H1 (cell line): ENCODE data around the gene PDE4D. TPM values are rescaled to one million over a fixed set of nuclear protein-coding genes. Genes with fewer than 3 reads are reported as not detected.

Experiments
- CTCF ChIA-PET: fragments of 300-600 bp; sonication (Branson Sonifier 250); formaldehyde crosslinking; loops from one replicate; lab custom pipeline; 2021; ENCODE audit not compliant: partially characterized antibody; lab: Charles Lee
- POLR2A ChIA-PET: fragments of 300-600 bp; sonication (Branson Sonifier 250); formaldehyde crosslinking; loops from one replicate; lab custom pipeline; 2021; ENCODE audit warnings: inconsistent platforms; ENCODE audit not compliant: partially characterized antibody; lab: Charles Lee
- DNase-seq, 2 experiments: peaks; one replicate each; pipeline versions ENCODE4 v3.0.0 to v3.0.0-alpha.2; 2010 to 2022; ENCODE audit warnings: low spot score in 2 of 2, low read depth in 1 of 2, mixed read lengths in 1 of 2
- FAIRE-seq: peaks from 2 replicates; lab custom pipeline; 2011; peaks lifted over from hg19 to GRCh38; lab: Jason Lieb, UNC
- H2AFZ ChIP-seq: 2 replicates; pipeline ENCODE4 v1.8.1; 2012; ENCODE audit warnings: low read length, inconsistent platforms
- H2AK5ac ChIP-seq: 2 replicates; pipeline ENCODE4 v1.6.1; 2013; ENCODE audit warnings: low read depth, low read length
- H2BK120ac ChIP-seq: replicated peaks from 2 replicates; pipeline ENCODE3; 2013; ENCODE audit warnings: low read depth, low read length, inconsistent platforms
- H2BK12ac ChIP-seq: 2 replicates; pipeline ENCODE4 v1.6.1; 2013; ENCODE audit warnings: low read depth, low read length
- H2BK15ac ChIP-seq: 2 replicates; pipeline ENCODE4 v1.6.1; 2013; ENCODE audit warnings: low read length
- H2BK20ac ChIP-seq: 2 replicates; pipeline ENCODE4 v1.6.1; 2013; ENCODE audit warnings: low read length
- H2BK5ac ChIP-seq: 2 replicates; pipeline ENCODE4 v1.6.1; 2013; ENCODE audit warnings: low read depth, low read length
- H3K14ac ChIP-seq: 2 replicates; pipeline ENCODE4 v1.6.1; 2013; ENCODE audit warnings: inconsistent platforms; ENCODE audit not compliant: insufficient read length
- H3K18ac ChIP-seq: 2 replicates; pipeline ENCODE4 v1.6.1; 2013; ENCODE audit warnings: low read length; ENCODE audit errors: extremely low read depth
- H3K23ac ChIP-seq: 2 replicates; pipeline ENCODE4 v1.6.1; 2013; ENCODE audit warnings: inconsistent platforms; ENCODE audit not compliant: insufficient read length
- H3K23me2 ChIP-seq: 2 replicates; pipeline ENCODE4 v1.6.1; 2013; ENCODE audit warnings: low read depth, low read length
- H3K27ac ChIP-seq: 2 replicates; pipeline ENCODE4 v1.6.1; 2011; ENCODE audit warnings: low read depth, low read length, inconsistent platforms
- H3K27me3 ChIP-seq, 4 experiments: replicated peaks in 1 of 4; 1 replicate in 1 of 4; 2 replicates in 3 of 4; pipeline versions ENCODE4 v1.6.1 to v1.8.1; 2011 to 2013; ENCODE audit warnings: low read length in 3 of 4, mild to moderate bottlenecking in 3 of 4, inconsistent platforms in 2 of 4, mixed read lengths in 2 of 4, moderate library complexity in 1 of 4; ENCODE audit not compliant: control insufficient read depth in 3 of 4, insufficient read depth in 3 of 4; ENCODE audit errors: extremely low read depth in 1 of 4
- H3K36me3 ChIP-seq, 4 experiments: 2 replicates each; pipeline versions ENCODE4 v1.6.1 to v1.8.1; 2011 to 2013; ENCODE audit warnings: mild to moderate bottlenecking in 4 of 4, low read length in 3 of 4, moderate library complexity in 2 of 4, control low read depth in 1 of 4, inconsistent platforms in 1 of 4; ENCODE audit not compliant: insufficient read depth in 4 of 4, control insufficient read depth in 2 of 4
- H3K4ac ChIP-seq: replicated peaks from 2 replicates; pipeline ENCODE3; 2013; ENCODE audit warnings: low read length, low read depth, mixed read lengths, inconsistent platforms; ENCODE audit not compliant: insufficient read length
- H3K4me1 ChIP-seq, 4 experiments: replicated peaks in 1 of 4; 1 replicate in 1 of 4; 2 replicates in 3 of 4; pipeline versions ENCODE4 v1.6.1 to v1.8.1; 2011 to 2013; ENCODE audit warnings: low read length in 3 of 4, inconsistent platforms in 2 of 4, mixed read lengths in 1 of 4; ENCODE audit not compliant: insufficient read depth in 4 of 4, control insufficient read depth in 3 of 4
- H3K4me2 ChIP-seq, 2 experiments: 2 replicates each; pipeline versions ENCODE4 v1.6.1 to v1.8.1; 2011 to 2013; ENCODE audit warnings: low read depth in 2 of 2, low read length in 2 of 2, control low read depth in 1 of 2, inconsistent platforms in 1 of 2, mild to moderate bottlenecking in 1 of 2; ENCODE audit not compliant: insufficient read depth in 1 of 2
- H3K4me3 ChIP-seq, 4 experiments: fragments of 200-600, 300-600 bp in 1 of 4; sonication (generic), shearing (Covaris generic), sonication (Bioruptor Twin) in 1 of 4; 2 replicates each; pipeline versions ENCODE4 v1.5.1 to v1.8.1; 2011 to 2016; ENCODE audit warnings: low read length in 4 of 4, low read depth in 3 of 4, control low read depth in 2 of 4, inconsistent platforms in 2 of 4, mild to moderate bottlenecking in 2 of 4, mixed read lengths in 1 of 4, moderate library complexity in 1 of 4; ENCODE audit not compliant: insufficient read depth in 2 of 4; ENCODE audit errors: extremely low read depth in 1 of 4
- H3K56ac ChIP-seq: replicated peaks from 2 replicates; pipeline ENCODE3; 2013; ENCODE audit warnings: low read depth, mild to moderate bottlenecking, mixed read lengths, low read length, inconsistent platforms; ENCODE audit not compliant: insufficient read length
- H3K79me1 ChIP-seq: 2 replicates; pipeline ENCODE4 v1.6.1; 2013; ENCODE audit warnings: low read depth, low read length, control low read depth
- H3K79me2 ChIP-seq, 2 experiments: 2 replicates each; pipeline versions ENCODE4 v1.6.1 to v1.8.1; 2012 to 2013; ENCODE audit warnings: low read length in 2 of 2, mild to moderate bottlenecking in 2 of 2, inconsistent platforms in 1 of 2; ENCODE audit not compliant: insufficient read depth in 2 of 2, control insufficient read depth in 1 of 2
- H3K9ac ChIP-seq, 4 experiments: replicated peaks in 1 of 4; 1 replicate in 1 of 4; 2 replicates in 3 of 4; pipeline versions ENCODE4 v1.6.1 to v1.8.1; 2011 to 2013; ENCODE audit warnings: low read depth in 3 of 4, low read length in 3 of 4, control low read depth in 2 of 4, mild to moderate bottlenecking in 2 of 4, moderate library complexity in 2 of 4, inconsistent platforms in 1 of 4; ENCODE audit errors: extremely low read depth in 1 of 4
- H3K9me3 ChIP-seq, 2 experiments: 2 replicates each; pipeline versions ENCODE4 v1.6.1 to v1.8.1; 2012 to 2013; ENCODE audit warnings: mild to moderate bottlenecking in 2 of 2, moderate library complexity in 2 of 2, control low read depth in 1 of 2, inconsistent platforms in 1 of 2, low read depth in 1 of 2, low read length in 1 of 2, mixed read lengths in 1 of 2; ENCODE audit not compliant: insufficient read depth in 2 of 2
- H4K20me1 ChIP-seq, 2 experiments: replicated peaks in 1 of 2; 2 replicates each; pipeline versions ENCODE3 to v1.8.1; 2011 to 2013; ENCODE audit warnings: inconsistent platforms in 2 of 2, low read length in 2 of 2, mild to moderate bottlenecking in 1 of 2; ENCODE audit not compliant: insufficient read depth in 2 of 2, control insufficient read depth in 1 of 2
- H4K5ac ChIP-seq: 2 replicates; pipeline ENCODE4 v1.6.1; 2013; ENCODE audit warnings: low read length, low read depth, mixed read lengths, inconsistent platforms; ENCODE audit not compliant: insufficient read length
- H4K8ac ChIP-seq: 2 replicates; pipeline ENCODE4 v1.8.0; 2013; ENCODE audit warnings: mild to moderate bottlenecking, moderate library complexity, low read length, inconsistent platforms; ENCODE audit not compliant: insufficient read depth; ENCODE audit errors: extremely low read depth
- H4K91ac ChIP-seq: replicated peaks from 2 replicates; pipeline ENCODE3; 2013; ENCODE audit warnings: low read length, mixed read lengths, inconsistent platforms; ENCODE audit not compliant: insufficient read length
- ASH2L ChIP-seq: fragments of 200-600, 300-600 bp; sonication (generic); IDR thresholded peaks from one replicate; pipeline ENCODE4 v1.7.1; 2017; ENCODE audit warnings: low read length
- CEBPB ChIP-seq: IDR thresholded peaks from 2 replicates; pipeline ENCODE4 v1.6.1; 2012; ENCODE audit warnings: low read depth, low read length
- CHD2 ChIP-seq: IDR thresholded peaks from 2 replicates; pipeline ENCODE4 v1.6.1; 2012; ENCODE audit warnings: low read length, improper control_type of control experiment
- CREB1 ChIP-seq: IDR thresholded peaks from 2 replicates; pipeline ENCODE4 v1.6.1; 2012; ENCODE audit warnings: inconsistent platforms
- EP300 ChIP-seq, 2 experiments: IDR thresholded peaks; 1 replicate in 1 of 2; 2 replicates in 1 of 2; pipeline ENCODE4 v1.6.1; 2011 to 2012; ENCODE audit warnings: low read depth in 2 of 2, low read length in 2 of 2, mild to moderate bottlenecking in 2 of 2, borderline replicate concordance in 1 of 2, inconsistent platforms in 1 of 2, moderate library complexity in 1 of 2
- EZH2 ChIP-seq: fragments of 200-600 bp; sonication (generic); IDR thresholded peaks from 2 replicates; pipeline ENCODE4 v1.7.1; 2012; ENCODE audit warnings: low read depth, mild to moderate bottlenecking, moderate library complexity, low read length, inconsistent platforms; ENCODE audit not compliant: severe bottlenecking
- POLR2A ChIP-seq, 2 experiments: IDR thresholded peaks; 1 replicate in 1 of 2; 2 replicates in 1 of 2; pipeline ENCODE4 v1.6.1; 2011; ENCODE audit warnings: low read depth in 2 of 2, low read length in 2 of 2, mild to moderate bottlenecking in 2 of 2; ENCODE audit errors: control extremely low read depth in 1 of 2
- SAP30 ChIP-seq: fragments of 300-600 bp; sonication (generic); IDR thresholded peaks from 2 replicates; pipeline ENCODE4 v1.7.1; 2012; ENCODE audit warnings: low read length, moderate library complexity, mild to moderate bottlenecking, inconsistent platforms; ENCODE audit not compliant: insufficient read depth, insufficient replicate concordance
- SP2 ChIP-seq: IDR thresholded peaks from 2 replicates; pipeline ENCODE4 v1.6.1; 2012; ENCODE audit warnings: mild to moderate bottlenecking, low read length, inconsistent platforms
- TBP ChIP-seq: IDR thresholded peaks from 2 replicates; pipeline ENCODE4 v1.6.1; 2011; ENCODE audit warnings: low read depth, low read length, improper control_type of control experiment
- USF2 ChIP-seq: IDR thresholded peaks from 2 replicates; pipeline ENCODE4 v1.6.1; 2011; ENCODE audit warnings: low read length, improper control_type of control experiment
- ZNF274 ChIP-seq: IDR thresholded peaks from 2 replicates; pipeline ENCODE4 v1.7.0; 2012; ENCODE audit warnings: low read length, borderline replicate concordance; ENCODE audit errors: extremely low read depth
- WGBS, 2 experiments: shearing (Covaris generic) in 1 of 2; methylation state at CpG; one replicate each; pipeline versions ENCODE4 v1.1.6 to v1.1.7; 2013 to 2015; ENCODE audit warnings: low lambda C conversion rate in 2 of 2, mixed read lengths in 2 of 2, inconsistent platforms in 1 of 2, low coverage in 1 of 2, missing lambda C conversion rate in 1 of 2; ENCODE audit not compliant: insufficient replicate concordance in 2 of 2, insufficient coverage in 1 of 2, insufficient read length in 1 of 2; ENCODE audit errors: extremely low coverage in 1 of 2, missing lambda C conversion rate in 1 of 2; 5-methylcytosine and 5-hydroxymethylcytosine counted together
- polyA plus RNA-seq, 7 experiments: library from polyadenylated mRNA; depleted of rRNA in 3 of 7; stranded (reverse) in 5 of 7; unstranded in 2 of 7; fragments of >200 nt in 5 of 7; fragments of 200-250 nt in 2 of 7; gene quantifications; 1 replicate in 5 of 7; 2 replicates in 1 of 7; 4 replicates in 1 of 7; pipeline versions ENCODE4 v1.2.1 to v1.2.3, GENCODE V29; 2011 to 2013; ENCODE audit warnings: missing spikeins in 2 of 7, mixed read lengths in 2 of 7
- total RNA-seq: library from RNA; stranded (reverse); fragmentation: NEBNext Ultra II Directional; extraction: Animal tissue kit (Norgen Biotek cat#: 25700); gene quantifications from 2 replicates; pipeline ENCODE4 v1.2.1, GENCODE V29; 2021

The PDE4D gene
- total and polyA plus RNA-seq, 2 of the 8 experiments (the other 6 are each of a cell fraction or from before 2014, with no cell fraction given): 2.3 to 3.7 TPM

GRCh38 chr5:59040024-59040803 is 853.3 kb downstream of the PDE4D start:
- Histone ChIP-seq H3K79me2 (no peaks in the 10 kb centered on the region), H2BK120ac (no peak overlapping the region), H3K79me1 (no peaks in the 10 kb centered on the region), H3K4me2 (peak overlapping the region; percentile 84 to 89), H2BK5ac (no peak overlapping the region), H2AK5ac (no peak overlapping the region), H3K9ac (no peak overlapping the region), H4K20me1 (no peaks in the 10 kb centered on the region), H2BK20ac (no peak overlapping the region), H3K36me3 (no peaks in the 10 kb centered on the region), H3K27ac (no peak overlapping the region), H2AFZ (no peak overlapping the region), H3K4me1 (peaks cover 0 to 2% (median 0%) of the 10 kb centered on the region in 4 experiments; a peak in 2 of 7 replicates), H2BK12ac (no peak overlapping the region), H3K27me3 (peaks cover 0 to 28% (median 26%) of the 10 kb centered on the region in 4 experiments; a peak in 6 of 7 replicates), H4K8ac (peak overlapping the region; percentile 62; the same call in 1 of the 2 replicates), H3K18ac (no peak overlapping the region), H3K23ac (no peak overlapping the region), H3K9me3 (no peaks in the 10 kb centered on the region), H3K56ac (no peak overlapping the region), H3K23me2 (peaks cover 13% of the 10 kb centered on the region; the same call in 1 of the 2 replicates), H3K4ac (no peak overlapping the region), H4K91ac (no peak overlapping the region), H2BK15ac (no peak overlapping the region), H4K5ac (no peak overlapping the region), H3K4me3 (peak overlapping the region; percentile 54 to 84 (median 70)), H3K14ac (no peak overlapping the region)
- POLR2A ChIA-PET: interaction anchor here (1.4 kb wide), 1 partner anchor 133 kb away, joined by 4 read pairs; no protein-coding TSS in a partner anchor
- 35% methylated on average over 13 of the region's 13 CpGs; no CpG with 5 or more reads in 1 of the 2 experiments for WGBS, 2 experiments
- DNase-seq (no peak), FAIRE-seq (no peak)
- CTCF ChIA-PET: interaction anchor here (0.9 to 1.8 kb wide), 2 partner anchors 8 to 134 kb away, joined by 4 to 9 read pairs; no protein-coding TSS in a partner anchor
- TF ChIP-seq CHD2 (no peak), ZNF274 (no peak), ASH2L (peak; percentile 12), EZH2 (peak; percentile 30), EP300 (IDR thresholded peaks at IDR 0.05; ENCODE audit: borderline replicate concordance in 1 of 2, low read depth in 2 of 2, low read length in 2 of 2) (no peak), TBP (no peak), CEBPB (peak; percentile 29; the same call in 1 of the 2 replicates), SP2 (no peak), CREB1 (no peak), POLR2A (IDR thresholded peaks at IDR 0.05; ENCODE audit: control extremely low read depth in 1 of 2, low read depth in 2 of 2, low read length in 2 of 2) (no peak), SAP30 (no peak), USF2 (no peak)
